K562 (cell line): ENCODE measurements around the gene BMAL1. TPM values are rescaled to one million over a fixed set of nuclear protein-coding genes. Genes with fewer than 3 reads are reported as not detected.
A peak's percentile ranks its signal among the peaks of the same experiment; 100 is the strongest.

Experiments
- polyA plus RNA-seq, 8 experiments: library from polyadenylated mRNA; depleted of rRNA in 4 of 8; stranded (reverse) in 5 of 8; unstranded in 3 of 8; fragments of >200 nt; fragmentation: Nextera tagmentation in 2 of 8; fragmentation: Illumina TruSeq in 1 of 8; extraction: Ambion mirVana in 2 of 8; extraction: Trizol in 1 of 8; gene quantifications; 2 replicates each; pipeline versions ENCODE4 v1.2.1 to v1.2.3, GENCODE V29; 2011 to 2014; ENCODE audit warnings: inconsistent platforms in 1 of 8, missing spikeins in 1 of 8
- total RNA-seq, 7 experiments: library from RNA; depleted of rRNA in 6 of 7; stranded (reverse); fragments of >200 nt in 6 of 7; fragmentation: Illumina TruSeq in 2 of 7; extraction: Trizol in 2 of 7; gene quantifications; 2 replicates each; pipeline versions ENCODE4 v1.2.1 to v1.2.3, GENCODE V29; 2011 to 2021; ENCODE audit warnings: low replicate concordance in 1 of 7
- TF ChIP-seq, protein P1 (sequence below): fragments of 450-650 bp; IDR thresholded peaks from 2 replicates; pipeline ENCODE4 v1.6.1; 2016; ENCODE audit warnings: mild to moderate bottlenecking, moderate library complexity

Gene BMAL1
- total and polyA plus RNA-seq, 9 of the 15 experiments (the other 6 are each of a cell fraction or from before 2014, with no cell fraction given), result 0.14 to 2.4 (median 0.64) TPM

- TF ChIP-seq, protein P1, sequence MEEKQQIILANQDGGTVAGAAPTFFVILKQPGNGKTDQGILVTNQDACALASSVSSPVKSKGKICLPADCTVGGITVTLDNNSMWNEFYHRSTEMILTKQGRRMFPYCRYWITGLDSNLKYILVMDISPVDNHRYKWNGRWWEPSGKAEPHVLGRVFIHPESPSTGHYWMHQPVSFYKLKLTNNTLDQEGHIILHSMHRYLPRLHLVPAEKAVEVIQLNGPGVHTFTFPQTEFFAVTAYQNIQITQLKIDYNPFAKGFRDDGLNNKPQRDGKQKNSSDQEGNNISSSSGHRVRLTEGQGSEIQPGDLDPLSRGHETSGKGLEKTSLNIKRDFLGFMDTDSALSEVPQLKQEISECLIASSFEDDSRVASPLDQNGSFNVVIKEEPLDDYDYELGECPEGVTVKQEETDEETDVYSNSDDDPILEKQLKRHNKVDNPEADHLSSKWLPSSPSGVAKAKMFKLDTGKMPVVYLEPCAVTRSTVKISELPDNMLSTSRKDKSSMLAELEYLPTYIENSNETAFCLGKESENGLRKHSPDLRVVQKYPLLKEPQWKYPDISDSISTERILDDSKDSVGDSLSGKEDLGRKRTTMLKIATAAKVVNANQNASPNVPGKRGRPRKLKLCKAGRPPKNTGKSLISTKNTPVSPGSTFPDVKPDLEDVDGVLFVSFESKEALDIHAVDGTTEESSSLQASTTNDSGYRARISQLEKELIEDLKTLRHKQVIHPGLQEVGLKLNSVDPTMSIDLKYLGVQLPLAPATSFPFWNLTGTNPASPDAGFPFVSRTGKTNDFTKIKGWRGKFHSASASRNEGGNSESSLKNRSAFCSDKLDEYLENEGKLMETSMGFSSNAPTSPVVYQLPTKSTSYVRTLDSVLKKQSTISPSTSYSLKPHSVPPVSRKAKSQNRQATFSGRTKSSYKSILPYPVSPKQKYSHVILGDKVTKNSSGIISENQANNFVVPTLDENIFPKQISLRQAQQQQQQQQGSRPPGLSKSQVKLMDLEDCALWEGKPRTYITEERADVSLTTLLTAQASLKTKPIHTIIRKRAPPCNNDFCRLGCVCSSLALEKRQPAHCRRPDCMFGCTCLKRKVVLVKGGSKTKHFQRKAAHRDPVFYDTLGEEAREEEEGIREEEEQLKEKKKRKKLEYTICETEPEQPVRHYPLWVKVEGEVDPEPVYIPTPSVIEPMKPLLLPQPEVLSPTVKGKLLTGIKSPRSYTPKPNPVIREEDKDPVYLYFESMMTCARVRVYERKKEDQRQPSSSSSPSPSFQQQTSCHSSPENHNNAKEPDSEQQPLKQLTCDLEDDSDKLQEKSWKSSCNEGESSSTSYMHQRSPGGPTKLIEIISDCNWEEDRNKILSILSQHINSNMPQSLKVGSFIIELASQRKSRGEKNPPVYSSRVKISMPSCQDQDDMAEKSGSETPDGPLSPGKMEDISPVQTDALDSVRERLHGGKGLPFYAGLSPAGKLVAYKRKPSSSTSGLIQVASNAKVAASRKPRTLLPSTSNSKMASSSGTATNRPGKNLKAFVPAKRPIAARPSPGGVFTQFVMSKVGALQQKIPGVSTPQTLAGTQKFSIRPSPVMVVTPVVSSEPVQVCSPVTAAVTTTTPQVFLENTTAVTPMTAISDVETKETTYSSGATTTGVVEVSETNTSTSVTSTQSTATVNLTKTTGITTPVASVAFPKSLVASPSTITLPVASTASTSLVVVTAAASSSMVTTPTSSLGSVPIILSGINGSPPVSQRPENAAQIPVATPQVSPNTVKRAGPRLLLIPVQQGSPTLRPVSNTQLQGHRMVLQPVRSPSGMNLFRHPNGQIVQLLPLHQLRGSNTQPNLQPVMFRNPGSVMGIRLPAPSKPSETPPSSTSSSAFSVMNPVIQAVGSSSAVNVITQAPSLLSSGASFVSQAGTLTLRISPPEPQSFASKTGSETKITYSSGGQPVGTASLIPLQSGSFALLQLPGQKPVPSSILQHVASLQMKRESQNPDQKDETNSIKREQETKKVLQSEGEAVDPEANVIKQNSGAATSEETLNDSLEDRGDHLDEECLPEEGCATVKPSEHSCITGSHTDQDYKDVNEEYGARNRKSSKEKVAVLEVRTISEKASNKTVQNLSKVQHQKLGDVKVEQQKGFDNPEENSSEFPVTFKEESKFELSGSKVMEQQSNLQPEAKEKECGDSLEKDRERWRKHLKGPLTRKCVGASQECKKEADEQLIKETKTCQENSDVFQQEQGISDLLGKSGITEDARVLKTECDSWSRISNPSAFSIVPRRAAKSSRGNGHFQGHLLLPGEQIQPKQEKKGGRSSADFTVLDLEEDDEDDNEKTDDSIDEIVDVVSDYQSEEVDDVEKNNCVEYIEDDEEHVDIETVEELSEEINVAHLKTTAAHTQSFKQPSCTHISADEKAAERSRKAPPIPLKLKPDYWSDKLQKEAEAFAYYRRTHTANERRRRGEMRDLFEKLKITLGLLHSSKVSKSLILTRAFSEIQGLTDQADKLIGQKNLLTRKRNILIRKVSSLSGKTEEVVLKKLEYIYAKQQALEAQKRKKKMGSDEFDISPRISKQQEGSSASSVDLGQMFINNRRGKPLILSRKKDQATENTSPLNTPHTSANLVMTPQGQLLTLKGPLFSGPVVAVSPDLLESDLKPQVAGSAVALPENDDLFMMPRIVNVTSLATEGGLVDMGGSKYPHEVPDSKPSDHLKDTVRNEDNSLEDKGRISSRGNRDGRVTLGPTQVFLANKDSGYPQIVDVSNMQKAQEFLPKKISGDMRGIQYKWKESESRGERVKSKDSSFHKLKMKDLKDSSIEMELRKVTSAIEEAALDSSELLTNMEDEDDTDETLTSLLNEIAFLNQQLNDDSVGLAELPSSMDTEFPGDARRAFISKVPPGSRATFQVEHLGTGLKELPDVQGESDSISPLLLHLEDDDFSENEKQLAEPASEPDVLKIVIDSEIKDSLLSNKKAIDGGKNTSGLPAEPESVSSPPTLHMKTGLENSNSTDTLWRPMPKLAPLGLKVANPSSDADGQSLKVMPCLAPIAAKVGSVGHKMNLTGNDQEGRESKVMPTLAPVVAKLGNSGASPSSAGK, result peak; percentile 10; the same call in 1 of the 2 replicates
Observed at GRCh38 chr11:13338427-13339069, 61.0 kb downstream of the BMAL1 start (continued).
